Putamen (tissue), 1 donor: ENCODE results near the gene IGFL2.
"Not testable (repeated sequence)": the region's sequence is repeated elsewhere in the genome, so short reads cannot be mapped to it uniquely, and the experiment has no call there.

Experiments used
- DNase-seq: peaks from one replicate; pipeline ENCODE4 v3.0.0-alpha.2; 2016; ENCODE audit warnings: low spot score

IGFL2 gene

DNA sequence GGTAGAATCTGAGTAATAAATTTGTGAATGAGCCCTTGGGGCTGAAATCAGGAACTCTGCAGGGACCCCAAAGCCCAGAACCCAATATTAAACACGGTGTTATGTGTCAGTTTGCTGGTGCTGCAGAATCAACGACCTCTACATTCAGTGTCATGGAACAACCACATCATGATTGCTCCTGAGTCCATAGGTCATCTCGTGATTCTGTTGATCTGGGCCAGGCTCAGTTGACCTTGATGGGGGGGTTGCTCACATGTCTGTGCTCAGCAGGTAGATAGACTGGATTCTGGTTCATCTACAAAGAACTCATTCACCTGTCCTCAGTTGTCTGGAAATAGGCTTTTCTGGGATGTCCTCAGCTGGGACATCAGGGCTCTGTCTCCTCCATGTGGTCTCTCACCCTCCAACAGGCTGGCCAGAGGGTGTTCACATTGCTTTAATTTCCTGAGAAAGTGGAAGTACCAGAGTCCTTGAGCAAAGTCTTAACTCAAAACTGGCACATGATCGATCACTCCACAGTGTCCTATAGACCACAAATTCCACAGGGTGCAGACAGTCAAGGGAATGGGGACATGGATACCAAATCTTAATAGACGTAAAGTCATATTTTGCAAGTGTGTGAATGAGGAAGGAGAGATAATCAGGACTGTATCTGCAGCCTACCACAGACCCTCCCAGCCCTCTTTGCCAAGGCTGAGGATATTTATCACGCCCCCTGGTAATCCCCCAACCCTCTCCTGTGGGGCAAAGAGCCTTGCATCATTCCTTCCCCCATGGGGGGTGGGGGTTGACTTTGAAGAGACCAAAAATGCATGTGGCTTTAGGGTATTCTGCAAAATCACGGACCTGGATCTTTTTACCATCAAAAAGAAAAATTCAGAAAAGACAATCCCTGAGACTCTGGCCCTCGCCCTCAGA, 42.2 kb downstream of the IGFL2 start:
- DNase-seq = no peak

DNA sequence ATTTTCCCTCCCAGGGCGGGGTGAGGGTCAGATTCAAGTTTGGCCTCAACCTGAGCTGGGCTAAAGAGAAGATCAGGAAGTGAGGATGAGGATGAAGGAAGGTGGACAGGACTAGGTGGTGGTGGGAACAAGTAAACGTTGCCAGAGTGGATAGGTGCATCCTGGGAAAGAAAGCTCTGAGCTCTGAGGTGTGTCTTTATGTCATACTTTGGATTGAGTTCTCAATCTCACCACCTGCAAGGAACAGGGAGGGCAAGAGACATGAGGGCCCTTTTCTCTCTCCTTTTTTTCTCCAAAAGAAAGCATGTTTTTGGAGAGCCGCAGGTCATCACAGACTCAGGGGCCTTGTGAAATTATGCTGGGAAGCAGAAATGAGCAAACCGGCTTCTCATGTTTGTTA, 43.3 kb downstream of the IGFL2 start:
- DNase-seq = no peak

DNA sequence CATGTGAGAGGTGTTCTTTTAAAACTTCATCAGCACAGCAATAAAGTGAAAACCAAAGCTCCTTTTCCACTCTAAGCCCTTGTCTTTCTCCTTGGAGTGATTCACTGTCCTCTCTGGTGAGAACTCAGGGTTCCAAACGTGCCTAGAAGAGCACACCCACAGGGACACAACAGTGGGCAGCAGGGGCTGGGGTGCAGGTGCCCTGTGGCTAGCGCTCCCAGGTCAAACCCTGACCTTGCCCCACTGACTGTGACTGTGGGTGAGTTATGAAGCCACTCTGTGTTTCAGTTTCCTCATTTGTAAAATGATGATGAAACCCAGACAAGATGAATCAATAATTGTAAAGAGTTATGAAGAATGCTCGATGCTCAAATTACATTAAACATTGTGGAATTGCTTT, 43.9 kb downstream of the IGFL2 start:
- DNase-seq = no peak

DNA sequence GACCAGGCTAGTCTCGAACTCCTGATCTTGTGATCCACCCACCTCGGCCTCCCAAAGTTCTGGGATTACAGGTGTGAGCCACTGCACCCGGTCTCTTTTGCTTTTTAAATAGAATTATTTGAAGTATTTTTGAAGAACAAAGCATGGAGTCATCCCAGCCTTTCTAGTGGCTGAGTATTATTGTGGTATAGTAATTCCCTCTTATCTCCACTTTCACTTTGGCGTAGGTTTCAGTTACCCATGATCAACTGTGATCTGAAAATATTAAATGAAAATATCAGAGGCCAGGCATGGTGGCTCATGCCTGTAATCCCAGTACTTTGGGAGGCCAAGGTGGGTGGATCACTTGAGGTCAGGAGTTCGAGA, 44.6 kb downstream of the IGFL2 start:
- not testable (repeated sequence) for DNase-seq

DNA sequence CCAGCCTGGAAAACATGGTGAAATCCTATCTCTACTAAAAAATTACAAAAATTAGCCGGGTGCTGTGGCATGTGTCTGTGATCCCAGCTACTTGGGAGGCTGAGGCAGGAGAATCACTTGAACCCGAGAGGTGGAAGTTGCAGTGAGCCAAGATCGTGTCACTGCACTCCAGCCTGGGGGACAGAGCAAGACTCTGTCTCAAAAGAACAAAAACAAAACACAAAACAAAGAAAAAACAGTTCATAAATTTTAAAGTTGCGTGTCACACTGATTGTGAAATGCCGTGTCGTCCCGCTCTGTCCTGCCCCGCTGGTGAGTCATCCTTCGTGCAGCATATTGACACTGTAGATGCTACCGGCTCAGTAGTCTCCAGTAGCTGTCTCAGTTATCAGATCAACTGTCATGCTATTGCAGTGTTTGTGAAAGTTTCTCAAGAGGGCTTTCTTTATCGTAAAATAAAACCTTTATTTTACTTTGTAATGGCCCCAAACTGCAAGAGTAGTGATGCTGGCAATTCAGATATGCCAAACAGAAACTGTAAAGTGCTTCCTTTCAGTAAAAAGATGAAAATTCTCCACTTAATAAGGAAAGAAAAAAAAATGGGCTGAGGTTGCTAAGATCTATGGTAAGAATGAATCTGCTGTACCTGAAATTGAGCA, 45.1 kb downstream of the IGFL2 start:
- DNase-seq = no peak

DNA sequence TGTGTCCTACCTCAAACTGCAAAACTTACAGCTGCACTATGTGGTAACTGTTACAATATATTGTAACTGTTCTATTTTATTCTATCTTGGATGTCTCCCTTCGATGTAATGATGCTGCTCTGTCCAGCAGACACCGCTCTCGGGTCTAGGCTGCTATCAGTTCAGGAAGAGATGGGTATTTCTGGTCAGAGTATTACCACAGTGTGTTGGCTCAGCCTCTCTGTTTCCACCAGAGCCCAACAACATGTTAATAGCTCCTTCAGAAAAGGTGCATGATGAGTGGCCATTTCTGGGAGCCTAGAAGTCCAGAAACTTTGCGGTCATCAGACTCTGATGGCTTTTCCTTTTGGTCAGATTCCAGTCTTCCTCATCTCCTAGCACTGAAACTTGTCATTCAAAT, 45.6 kb downstream of the IGFL2 start:
- DNase-seq = no peak

DNA sequence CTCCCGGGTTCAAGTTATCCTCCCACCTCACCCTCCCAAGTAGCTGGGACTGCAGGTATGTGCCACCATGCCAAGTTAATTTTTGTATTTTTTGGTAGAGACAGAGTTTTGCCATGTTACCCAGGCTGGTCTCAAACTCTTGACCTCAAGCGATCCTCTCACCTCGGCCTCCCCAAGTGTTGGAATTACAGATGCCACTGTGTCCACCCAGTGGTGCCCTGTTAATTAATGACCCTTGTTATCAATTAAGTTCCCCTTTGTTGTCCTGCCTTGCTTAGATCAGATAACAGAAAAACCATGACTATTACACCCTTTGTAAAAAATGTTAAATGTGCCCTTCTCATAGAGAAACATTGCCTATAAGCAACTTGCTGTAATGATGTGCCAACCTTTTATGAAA, 47.1 kb downstream of the IGFL2 start:
- no peak for DNase-seq

DNA sequence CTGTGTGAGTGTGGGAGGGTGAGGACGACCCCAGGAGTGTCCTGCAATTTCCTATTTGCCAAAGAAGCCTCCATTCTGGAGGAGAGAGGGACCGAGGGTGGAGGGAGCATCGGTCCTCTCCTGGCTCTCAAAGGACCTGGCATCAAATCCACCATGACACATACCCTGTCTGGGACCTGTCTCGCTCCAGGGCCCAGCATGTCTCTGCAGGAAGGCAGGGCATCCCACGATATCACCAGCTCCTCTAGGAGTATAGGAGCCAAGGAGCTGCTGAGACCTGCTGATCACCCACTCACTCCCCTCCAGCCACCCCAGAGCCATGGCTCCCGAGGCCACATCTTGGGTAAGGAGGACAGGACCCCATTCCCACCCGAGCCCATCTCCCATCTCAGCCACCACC, 47.9 kb downstream of the IGFL2 start:
- not testable (repeated sequence) for DNase-seq

DNA sequence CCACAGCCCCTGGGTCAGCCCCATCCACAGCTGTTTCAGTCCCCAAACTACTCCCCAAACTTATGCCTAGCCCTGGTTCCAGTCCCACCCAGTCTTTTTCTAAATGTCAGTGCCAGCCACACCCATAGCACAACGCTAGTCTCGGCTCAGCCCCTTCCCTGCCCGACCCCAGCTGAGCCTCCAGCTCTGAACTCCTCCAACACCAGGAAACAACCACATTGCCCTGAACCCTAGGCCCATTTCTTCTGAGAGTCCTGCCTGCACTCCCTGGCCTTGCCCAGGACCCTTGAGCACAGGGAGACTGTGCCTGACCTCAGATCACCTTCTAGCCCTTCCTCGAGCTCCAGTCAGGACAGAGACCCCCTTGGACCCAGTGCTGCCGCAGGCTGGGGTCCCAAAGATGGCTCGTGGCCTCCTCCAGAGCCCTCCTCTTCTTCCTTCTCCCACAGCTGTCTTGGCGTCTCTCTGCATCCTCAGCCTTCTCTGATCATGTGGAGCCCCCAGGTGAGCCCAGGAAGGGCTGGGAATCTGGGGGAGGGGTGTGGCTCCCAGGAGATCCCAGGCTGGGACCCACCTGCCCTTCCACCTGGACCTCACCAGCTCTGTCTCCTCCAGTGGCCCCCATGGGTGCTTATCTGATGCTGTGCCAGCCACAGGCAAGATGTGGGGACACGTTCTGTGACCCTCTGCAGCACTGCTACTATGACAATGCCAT, 48.5 kb downstream of the IGFL2 start:
- DNase-seq = no peak

DNA sequence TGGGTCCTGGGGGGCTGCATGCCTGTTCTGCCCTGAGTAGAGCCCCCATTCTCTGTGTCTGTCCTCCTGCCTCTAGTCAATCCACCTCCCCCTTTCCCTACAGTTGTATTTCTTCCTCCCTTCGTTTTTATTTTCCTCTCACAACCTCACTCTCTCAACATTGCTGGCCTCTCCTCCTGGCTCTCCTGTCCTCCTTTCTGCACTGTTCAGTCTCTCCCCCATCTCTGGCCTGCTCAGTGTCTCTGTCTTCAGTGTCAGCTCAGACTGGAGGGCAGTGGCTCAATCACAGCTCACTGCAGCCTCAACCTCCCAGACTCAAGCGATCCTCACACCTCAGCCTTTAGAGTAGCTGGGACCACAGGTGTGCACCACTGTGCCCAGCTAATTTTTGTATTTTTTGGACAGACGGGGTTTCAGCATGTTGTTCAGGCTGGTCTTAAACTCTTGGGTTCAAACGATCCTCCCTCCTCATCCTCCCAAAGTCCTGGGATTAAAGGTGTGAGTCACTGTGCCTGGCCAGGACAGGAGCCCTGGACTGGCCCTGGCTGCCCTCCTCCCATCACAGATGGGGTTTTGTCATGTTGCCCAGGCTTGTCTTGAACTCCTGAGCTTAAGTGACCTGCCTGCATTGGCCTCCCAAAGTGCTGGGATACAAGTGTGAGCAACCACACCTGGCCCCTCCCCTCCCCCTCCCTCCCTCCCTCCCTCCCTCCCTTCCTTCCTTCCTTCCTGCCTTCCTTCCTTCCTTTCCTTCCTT, 49.5 kb downstream of the IGFL2 start:
- no peak for DNase-seq

DNA sequence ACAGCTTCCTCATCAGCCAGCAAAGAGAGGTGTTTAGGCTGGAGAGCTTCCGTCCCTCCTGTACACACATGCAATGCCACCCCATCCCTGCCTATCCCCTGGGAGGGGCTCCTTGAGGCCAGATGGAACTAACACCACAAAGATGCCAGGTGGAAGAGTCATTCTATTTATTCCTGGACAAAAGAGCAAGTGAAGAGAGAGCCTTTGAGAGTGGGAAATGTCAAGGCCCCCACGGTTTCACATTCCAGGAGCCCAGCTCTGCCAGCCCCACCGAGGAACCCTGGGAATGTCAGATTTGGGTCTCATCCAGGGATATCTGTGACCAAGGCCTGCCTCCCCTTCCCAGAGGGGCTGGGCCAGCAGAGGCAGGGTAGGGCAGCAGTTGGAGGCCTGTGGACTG, 50.7 kb downstream of the IGFL2 start:
- no peak for DNase-seq

DNA sequence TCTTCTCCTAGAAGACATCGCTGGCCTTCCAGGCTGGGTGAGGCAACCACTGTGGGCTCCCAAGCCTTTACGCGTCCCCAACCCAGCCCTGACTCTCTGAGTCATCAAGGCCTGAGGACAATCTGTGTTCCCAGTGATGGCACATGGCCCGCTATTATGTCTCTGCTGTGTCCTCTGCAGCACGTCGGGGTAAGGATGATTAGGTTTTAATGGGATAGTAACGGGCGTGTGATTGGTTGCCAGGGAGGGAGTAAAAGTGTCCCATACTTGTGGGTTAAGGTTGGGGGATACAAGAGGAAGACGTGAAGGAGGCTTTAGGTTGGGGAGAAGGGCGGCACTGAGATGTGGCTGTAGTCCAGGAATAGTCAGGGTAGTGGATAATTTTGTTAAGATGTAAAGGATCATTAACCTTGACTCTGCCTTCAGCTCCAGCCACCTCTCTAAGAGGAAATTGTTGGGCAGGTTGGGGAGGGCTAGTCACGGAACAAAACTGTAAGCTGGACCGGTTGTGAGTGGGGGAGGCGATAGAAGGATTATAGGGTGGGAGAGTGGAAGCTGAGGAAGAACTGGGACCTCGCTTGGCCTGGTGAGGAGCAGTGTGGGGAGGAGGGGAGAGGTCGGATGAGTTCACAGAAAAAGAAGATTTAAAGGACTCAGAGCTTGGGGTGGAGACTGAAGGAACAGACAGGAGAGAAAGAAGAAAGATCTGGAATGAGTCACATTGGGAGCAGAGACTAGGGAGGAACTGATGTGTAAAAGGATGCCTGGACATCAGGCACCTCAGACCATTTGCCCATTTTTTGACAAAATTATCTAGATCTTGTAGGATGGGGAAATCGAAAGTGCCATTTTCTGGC, 53.6 kb downstream of the IGFL2 start:
- no peak for DNase-seq

DNA sequence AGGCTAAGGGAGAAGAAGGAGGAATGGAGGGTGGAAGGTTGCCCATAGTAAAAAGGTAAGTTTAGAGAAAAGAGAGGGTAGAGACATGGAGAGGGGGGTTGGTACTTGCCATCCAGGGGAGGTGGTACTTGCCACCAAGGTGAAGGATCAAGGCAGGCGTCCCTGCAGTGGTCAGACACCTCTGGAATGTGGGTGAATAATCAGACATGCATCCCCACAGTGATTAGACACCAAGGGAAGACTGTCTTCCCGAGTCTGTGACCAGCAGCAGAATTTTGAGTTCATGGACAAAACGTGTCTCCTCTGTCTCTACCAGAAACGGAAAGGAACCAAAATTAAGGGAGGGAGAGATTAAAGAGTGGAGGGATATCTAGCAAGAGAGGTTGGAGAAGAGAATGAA, 54.4 kb downstream of the IGFL2 start:
- no peak for DNase-seq

DNA sequence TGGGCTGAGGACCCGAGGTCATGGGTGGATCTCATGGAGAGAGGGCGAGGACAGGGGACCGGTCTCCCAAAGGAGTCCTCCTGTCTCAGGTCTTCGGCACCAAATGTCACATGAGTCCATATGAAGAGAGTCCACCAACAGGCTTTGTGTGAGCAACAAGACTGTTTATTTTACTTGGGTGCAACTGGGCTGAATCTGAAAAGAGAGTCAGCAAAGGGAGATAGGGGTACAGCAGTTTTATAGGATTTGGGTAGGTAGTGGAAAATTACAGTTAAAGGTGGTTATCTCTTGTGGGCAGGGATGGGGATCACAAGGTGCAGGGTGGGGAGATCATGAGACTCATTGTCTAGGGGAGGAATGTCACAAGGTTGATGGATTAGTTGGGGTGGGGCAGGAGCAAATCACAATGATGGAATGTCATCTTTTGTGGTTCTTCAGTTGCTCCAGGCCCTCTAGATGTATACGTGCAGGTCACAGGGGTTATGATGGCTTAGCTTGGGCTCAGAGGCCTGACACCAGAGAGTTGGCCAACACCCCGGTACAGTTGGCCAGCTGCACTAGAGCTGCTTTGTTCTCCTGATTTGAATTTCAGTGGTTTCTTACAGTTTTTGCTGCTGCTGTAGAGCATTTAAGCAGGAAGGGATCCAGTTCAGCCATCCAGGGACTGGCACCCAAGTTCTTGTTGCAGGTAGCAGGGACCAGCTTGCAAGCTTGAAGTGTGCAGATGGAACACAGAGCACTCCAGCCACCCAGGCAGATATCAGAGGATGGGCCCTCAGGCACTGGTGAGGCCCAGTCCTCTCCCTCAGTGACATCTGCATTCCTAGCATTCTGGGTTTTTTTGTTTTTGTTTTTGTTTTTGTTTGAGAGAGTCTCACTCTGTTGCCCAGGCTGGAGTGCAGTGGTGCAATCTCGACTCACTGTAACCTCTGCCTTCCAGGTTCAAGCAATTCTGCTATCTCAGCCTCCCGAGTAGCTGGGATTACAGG, 55.1 kb downstream of the IGFL2 start:
- no peak for DNase-seq

DNA sequence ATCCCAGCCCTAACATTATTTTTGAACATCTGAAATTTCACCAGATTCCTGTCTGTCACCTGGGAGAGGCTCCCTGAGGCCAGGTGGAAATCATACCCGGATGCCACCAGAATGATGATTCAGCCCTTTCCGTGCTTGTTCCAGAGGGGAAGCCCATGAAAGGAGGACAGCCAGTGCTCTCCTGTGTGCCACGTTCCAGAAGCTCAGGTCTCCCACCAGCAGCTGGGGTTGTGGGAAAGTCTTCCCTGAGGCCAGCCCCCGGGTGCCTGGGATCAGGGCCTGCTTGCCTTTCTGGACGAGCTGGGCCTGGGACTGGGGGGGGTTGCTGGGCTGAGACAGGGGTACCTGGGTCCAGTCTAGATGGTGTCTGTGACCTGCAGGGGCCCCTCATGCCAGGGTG, 56.0 kb downstream of the IGFL2 start:
- DNase-seq = no peak

DNA sequence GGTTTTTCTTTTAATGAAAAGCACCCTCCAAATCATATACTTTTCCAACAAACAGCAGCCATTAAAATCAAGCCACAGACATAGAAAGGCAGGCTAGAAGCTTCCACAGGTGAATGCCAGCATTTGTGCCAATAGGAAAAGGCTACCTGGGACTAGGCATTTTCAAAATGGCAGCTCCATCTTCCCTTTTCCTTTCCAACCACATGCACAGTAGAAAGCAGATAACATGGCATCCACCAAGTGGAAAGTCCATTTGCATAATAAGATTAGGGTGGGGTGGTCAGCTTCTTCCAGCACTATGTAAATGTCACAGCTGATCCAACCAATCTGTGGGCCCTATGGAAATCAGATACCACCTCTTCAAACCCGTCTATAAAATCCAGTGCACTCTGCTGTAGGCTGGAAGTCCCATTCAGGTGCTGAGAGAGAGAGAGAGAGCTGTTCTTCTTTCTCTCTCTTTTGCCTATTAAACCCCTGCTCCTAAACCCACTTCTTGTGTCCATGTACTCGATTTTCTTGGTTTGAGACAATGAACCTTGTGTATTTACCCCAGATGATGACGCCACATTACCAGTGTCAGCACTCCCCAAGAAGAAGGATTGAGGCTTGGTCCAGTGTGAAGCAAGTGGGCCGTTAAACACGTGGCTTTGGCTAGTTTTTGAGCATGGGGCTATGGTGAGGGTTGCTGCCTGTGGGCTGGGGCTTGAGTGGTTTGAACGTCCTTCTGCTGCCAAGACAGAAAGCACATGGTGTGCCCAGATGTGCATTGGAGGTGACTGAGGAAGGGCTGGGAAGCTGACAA, 57.3 kb downstream of the IGFL2 start:
- DNase-seq = no peak

DNA sequence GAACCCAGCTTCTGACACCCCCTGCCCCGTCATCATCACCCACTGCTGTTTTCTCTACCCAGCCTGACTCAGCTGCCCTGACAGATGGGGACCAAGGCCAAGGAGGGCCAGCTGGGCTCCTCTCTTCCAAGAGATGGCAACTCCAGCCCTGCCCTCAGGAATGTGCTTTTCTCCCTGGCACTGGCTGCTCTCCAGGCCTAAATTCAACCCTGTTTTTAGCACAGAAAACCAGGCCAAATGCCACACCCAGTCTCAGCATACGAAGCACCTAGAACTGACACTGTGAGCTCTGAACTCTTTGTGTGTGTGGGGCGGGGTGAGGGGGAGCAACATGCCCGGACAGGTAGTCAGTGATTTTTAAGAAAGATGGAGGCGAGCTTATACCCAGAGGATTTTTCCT, 58.1 kb downstream of the IGFL2 start:
- no peak for DNase-seq

DNA sequence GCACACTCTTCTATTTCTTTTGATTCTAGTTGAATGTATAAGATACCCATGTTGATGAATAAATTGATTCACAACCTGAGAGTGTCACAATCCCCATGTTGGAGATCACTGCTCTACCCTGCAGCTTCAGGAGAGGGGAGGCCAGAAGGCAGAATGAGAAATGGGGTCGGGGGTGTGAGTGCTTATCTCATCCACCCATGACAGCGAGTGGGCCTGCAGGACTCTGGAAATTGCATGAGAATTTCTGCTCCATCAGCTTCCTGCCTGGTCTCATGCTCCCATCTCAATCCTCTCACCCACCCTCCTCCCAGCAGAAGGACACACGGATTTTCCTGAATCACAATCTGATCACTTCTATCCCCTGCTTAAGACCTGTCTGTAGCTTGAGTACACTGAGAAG, 58.6 kb downstream of the IGFL2 start:
- DNase-seq = no peak

DNA sequence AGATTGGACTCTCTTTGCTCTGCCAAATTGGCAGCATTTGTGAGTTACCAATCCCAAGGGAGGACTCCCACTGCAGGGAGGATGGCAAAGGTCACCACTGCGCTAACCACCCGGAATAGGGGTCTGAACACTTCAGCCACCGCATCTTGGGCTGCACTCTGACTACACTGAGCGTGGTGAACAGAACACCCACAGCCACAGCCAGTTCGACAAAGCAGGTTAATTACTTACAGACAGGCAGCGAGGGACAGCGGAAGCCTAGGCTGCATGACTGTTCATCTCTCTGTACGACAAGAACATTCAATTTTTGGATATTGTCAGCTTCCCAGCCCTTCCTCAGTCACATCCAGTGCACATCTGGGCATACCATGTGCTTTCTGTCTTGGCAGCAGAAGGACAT, 59.8 kb downstream of the IGFL2 start:
- not testable (repeated sequence) for DNase-seq
